Epidermal melanocyte (primary cell): ENCODE measurements around the gene LRRC32.

Source experiments
- DNase-seq: peaks from one replicate; pipeline ENCODE4 v3.0.0; 2011; ENCODE audit warnings: low spot score; ENCODE audit not compliant: insufficient read length

LRRC32 gene

DNA sequence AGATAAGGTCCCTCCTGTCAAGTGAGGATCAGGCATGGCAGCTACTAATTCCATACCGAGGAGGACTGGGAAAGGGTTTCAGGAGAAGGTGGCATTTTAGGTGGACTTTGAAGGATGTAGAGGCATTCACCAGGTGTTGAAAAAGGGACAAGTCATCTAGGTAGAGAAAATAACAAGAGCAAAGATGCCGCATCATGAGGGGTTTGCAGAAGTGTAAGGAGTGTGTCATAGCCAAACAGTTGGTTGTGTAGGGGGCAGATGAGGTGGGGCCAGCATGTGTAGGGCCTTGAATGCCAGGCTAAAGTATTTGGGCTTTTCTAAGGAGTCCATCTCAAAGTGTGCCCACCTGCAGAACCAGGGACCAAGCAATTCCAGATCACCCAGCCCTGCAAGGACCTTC lies 11.6 kb upstream of the LRRC32 start:
- no peak for DNase-seq

DNA sequence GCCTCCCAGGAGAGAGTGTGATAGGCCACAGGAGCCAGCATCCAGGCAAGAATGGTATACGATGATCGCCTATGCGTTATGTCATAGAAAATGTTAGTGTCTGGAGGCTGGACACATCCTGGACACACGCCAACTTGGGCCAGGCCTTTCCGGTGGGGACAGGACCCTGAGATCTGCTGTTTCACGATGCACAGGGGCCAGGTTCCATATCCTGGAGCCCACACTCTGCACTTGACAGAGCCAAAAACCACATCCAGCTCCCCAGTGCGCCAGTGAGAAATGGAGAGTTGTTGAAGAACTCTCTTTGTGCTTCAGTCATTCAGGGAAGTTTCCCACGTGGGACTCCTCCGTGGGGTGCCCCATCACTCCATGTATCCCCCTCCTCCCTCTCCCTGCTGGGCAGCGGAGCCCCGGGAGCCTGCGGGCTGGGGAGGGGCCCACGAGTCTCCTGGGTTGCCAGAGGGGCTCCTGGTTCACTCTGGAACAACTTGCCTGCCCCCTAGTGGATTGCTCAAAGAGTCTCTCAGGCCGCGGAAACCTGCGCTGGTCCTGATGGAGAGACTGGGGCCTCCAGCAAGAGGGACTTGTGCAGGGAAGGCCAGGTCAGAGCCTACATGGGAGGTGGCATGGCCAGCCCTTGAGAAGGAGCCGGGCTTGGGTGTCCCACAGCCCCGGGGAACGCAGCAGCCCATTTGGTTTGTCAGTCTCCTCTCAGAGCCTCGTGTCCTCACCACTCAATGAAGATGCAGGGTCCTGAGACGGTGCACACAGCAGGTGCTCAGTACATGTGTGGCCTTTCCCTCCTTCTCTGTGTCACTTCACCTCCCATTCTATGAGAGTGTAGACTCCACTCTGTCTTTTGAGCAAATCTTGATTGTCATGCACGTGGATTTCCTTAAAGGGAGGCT lies 10.2 kb upstream of the LRRC32 start:
- peak; percentile 89 for DNase-seq

DNA sequence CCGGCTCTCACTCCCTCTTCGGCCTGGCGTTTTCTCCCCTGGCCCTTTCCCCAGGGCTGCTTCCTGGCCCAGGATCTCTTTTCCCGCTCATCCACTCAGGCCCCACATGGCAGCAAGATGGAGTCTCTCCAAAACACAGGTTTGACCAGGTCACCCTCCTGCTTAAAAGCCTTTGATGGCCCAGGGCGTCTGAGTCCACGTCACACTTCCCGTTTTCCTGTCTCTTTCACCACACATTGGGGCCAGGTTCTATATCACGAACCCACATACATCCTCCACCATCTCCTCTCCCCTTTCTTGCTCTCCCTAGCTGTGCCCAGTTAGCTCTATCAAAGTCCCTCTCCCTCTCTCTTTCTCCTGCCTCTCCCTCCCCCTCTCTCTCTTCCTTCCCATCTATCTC lies 7.8 kb upstream of the LRRC32 start:
- DNase-seq = no peak

DNA sequence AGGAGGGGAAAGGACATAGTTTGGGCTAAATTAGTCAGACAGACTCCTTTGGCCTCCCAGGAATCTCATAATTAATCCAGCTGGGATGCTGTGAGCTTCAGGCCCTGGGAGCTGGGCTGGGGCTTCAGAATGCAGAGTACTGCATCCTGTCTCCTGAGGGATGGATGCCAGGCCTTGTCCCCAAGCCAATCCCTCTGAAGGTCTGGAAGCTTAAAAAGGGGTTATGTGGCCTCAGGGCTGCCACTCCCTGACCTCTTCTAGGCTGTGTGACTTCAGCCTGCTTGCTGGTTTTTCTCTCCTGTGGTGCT lies 6.9 kb upstream of the LRRC32 start:
- DNase-seq = no peak

DNA sequence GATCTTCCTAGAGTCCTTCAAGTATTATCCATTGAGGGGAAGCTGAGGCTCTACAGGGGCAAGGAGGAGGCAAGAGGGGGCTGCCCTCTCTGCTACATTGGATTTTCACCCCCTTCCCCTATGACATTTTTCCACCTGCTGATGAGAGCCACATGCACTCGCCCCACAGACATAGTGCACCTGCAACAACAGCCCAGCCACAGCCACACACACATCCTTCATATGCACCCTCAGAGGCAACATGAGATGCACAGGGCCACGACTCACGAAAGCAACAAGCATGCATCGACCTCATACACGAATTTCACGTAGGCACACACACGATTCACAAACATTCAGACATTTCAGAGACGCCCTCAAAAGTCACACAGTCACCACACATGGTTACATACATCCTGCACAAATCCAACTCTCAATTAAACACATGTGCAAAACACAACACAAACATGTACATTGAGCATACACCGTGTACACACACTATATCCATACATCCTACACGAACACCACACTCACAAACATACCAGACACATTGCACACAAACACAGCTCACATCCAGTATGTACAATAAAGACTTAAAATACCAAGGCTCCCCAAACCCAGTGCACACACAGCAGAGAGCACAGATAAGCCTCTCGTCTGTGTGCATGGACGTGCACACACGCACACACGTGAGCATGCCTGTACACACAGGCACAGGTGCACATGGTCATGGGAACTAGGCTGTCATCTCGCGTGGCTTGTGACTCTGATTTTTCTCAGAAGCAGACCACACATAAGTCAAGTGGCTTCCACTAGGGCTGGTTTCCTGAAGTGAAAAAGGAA lies 6.3 kb upstream of the LRRC32 start:
- DNase-seq = no peak

- DNase-seq = no peak
These were observed 4.2 kb upstream of the LRRC32 start for GRCh38 chr11:76674517-76675400.

DNA sequence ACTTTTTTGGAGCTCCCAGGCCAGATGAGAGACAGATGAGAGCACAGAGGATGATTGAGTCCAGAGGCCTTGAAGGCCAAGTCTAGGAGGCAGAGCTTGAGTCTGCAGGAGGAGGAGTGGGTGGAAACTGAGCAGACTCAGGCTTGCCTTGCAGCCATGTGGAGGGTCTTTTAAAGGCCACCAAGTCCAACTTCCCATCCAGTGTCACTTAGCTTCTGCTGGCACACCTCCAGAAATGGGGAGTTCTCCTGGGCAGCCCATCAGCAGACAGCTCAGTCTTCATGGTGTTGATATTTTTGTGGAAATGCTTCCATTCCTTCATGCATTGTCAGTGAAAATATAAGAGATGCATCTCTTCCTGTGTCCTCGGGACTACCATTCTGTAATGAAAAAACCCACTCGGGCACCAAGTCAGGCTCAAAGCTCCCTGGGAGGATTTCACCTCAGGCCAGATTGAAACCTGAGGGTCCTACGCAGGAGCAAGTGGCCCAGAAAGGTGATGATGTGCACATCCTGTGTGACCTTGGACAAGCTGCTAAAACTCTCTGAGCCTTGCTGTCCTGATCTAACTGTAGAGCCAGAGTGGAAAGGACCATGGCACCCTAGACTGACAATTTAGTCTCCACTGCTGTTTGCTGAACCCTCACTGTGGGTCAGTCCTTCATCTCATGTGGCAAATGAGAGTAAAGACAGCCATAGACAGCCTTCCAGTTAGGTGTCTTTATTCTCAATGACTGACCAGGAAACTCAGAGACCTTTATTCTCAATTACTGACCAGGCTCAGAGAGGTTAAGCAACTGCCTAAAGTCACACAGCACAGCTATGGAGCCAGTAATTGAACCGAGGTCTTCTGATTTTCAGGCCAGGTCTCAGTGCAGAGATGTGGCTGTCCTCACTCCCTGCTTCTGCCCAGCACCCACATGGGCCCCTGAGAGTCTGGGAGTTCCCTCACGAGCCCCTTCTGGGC lies 2.9 kb upstream of the LRRC32 start:
- no peak for DNase-seq

- DNase-seq = no peak
These were observed 2.1 kb upstream of the LRRC32 start for GRCh38 chr11:76672431-76673175.

GRCh38 chr11:76671626-76672309 lies 1.2 kb upstream of the LRRC32 start:
- no peak for DNase-seq

GRCh38 chr11:76671237-76671592 lies 668 bp upstream of the LRRC32 start:
- DNase-seq = no peak

GRCh38 chr11:76669901-76670484 lies 554 bp downstream of the LRRC32 start:
- DNase-seq = no peak

DNA sequence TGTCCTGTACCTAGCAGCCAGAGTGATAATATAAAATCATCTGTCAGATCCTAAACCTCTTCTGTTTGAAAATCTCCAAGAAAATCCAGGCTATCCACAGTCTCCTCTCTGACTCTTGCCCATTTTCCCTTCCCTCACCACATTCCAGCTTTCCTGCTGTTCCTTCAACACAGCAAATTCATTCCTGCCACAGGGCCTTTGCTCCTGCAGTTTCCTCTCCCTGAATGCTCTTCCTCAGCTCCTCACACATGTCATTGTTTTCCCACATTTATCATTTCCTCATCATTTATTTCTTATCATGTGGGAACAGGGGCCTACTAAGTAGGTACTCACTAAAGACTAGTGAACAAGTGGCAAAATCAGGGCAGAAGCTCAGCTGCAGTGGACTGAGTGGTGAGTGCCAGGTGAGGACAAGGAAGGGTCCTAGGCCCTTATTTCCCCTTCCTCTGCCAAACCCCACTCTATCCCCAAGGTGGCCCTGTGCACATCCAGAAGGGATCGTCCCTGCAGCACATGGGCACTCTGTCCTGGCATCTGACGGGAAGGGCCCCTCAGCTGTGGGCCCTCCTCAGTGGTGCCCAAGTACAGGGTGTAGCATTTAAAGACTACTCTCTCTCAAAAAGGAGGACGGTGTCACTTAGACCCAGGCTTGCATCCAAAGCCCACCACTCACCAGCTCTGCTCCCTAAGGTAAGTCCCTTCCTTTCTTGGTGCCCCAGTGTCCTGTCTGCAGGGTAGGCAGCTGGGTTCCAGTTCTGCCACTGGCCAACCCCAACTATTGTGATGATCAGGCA lies 2.0 kb downstream of the LRRC32 start:
- no peak for DNase-seq

- DNase-seq = no peak
These were observed 2.7 kb downstream of the LRRC32 start for GRCh38 chr11:76667856-76668255.

- no peak for DNase-seq
These were observed 3.2 kb downstream of the LRRC32 start for GRCh38 chr11:76667271-76667818.

GRCh38 chr11:76666830-76667229 lies 3.7 kb downstream of the LRRC32 start:
- no peak for DNase-seq

- DNase-seq = no peak
These were observed 4.1 kb downstream of the LRRC32 start for GRCh38 chr11:76666408-76666807.

DNA sequence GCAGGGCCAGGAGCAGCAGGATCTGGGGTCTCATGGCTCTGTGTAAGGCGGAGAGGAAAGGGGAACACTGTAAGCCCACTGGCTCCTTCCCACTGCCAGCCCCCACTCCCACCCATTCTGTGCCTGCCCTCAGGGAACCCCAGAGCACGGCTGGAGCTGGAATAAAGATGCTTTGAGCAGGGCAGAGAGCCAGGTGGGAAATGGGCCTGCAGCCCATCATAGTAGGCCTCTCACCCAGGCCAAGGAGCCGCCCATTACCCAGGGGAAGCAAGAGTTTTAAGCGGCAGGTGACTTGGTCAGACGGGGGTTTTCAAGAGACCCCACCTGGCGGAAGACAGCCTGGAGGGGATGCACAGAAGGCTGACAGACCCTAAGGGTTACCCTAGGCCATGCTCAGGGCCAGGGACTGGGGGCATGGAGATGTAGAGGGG lies 4.6 kb downstream of the LRRC32 start:
- DNase-seq = no peak

DNA sequence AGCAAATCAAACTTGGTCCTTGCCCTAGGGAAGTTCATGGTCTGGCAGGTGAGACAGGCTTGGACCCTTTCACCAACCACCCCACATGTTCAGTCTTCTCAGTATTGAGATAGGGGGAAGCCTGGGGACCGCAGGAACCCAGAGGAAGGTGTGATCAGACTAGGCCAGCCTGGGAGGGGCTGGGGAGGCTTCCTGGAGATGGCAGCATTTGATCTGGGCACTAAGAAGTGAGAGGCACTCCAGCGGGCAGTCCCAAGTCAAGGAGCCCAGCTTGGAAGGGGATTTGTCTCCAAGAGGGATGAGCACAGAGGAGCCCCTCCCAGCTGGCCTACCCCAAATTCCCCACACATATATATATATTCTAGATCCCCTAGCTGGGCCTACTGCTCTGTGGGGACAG lies 5.4 kb downstream of the LRRC32 start:
- DNase-seq = no peak
